ENCODE measurements around the gene TIPARP. TPM values are rescaled to one million over a fixed set of nuclear protein-coding genes. Genes with fewer than 3 reads are reported as not detected.

Gene TIPARP
- polyA plus RNA-seq, 1 of the 3 experiments (the other 2 are of a cell fraction) = 6.2 TPM

GRCh38 chr3:156657440-156657839 is 16.9 kb upstream of the TIPARP start:
- Histone ChIP-seq H4K20me1 (ENCODE audit: insufficient read depth) (no peaks in the 10 kb centered on the region), H2AFZ (ENCODE audit: low read depth) (no peak overlapping the region), H3K36me3 (replicated peaks in 1 of 2; ENCODE audit: control insufficient read depth in 1 of 2, insufficient read depth in 2 of 2, low read length in 1 of 2) (no peaks in the 10 kb centered on the region), H3K4me2 (no peak overlapping the region), H3K9me2 (no peaks in the 10 kb centered on the region), H3K9me3 (no peaks in the 10 kb centered on the region), H3K27ac (ENCODE audit: low read depth in 2 of 2, low read length in 1 of 2) (no peak overlapping the region), H3K27me3 (ENCODE audit: insufficient read depth) (no peaks in the 10 kb centered on the region), H3K4me3 (ENCODE audit: low read depth in 2 of 2, low read length in 1 of 2) (no peak overlapping the region), H3K9ac (no peak overlapping the region), H3F3A (replicated peaks; ENCODE audit: insufficient read depth) (no peaks in the 10 kb centered on the region), H3K4me1 (ENCODE audit: control insufficient read depth in 1 of 2, insufficient read depth in 2 of 2, low read depth in 1 of 2, low read length in 1 of 2) (no peaks in the 10 kb centered on the region), H3K79me2 (ENCODE audit: insufficient read depth) (no peaks in the 10 kb centered on the region)
- CTCF ChIA-PET = interaction anchor here (1.1 kb wide), 1 partner anchor 14 kb away, joined by 3 read pairs; no protein-coding TSS in a partner anchor
- no peak for TF ChIP-seq TAF1 (IDR thresholded peaks at IDR 0.05; ENCODE audit: borderline replicate concordance, low read depth, low read length)
- TF ChIP-seq MAX (IDR thresholded peaks at IDR 0.05; ENCODE audit: low read depth) = no peak
- no peak for TF ChIP-seq RCOR1 (IDR thresholded peaks at IDR 0.05; ENCODE audit: low read length)
- no peak for DNase-seq
- 73% methylated on average over 2 of the region's 2 CpGs for WGBS (ENCODE audit: low lambda C conversion rate)
- POLR2A ChIA-PET = no interaction called here

- Histone ChIP-seq H4K20me1 (ENCODE audit: insufficient read depth) (no peaks in the 10 kb centered on the region), H3K4me2 (no peak overlapping the region), H3K9ac (no peak overlapping the region), H3K79me2 (ENCODE audit: insufficient read depth) (no peaks in the 10 kb centered on the region), H2AFZ (ENCODE audit: low read depth) (no peak overlapping the region), H3K27me3 (ENCODE audit: insufficient read depth) (no peaks in the 10 kb centered on the region), H3K36me3 (replicated peaks in 1 of 2; ENCODE audit: control insufficient read depth in 1 of 2, insufficient read depth in 2 of 2, low read length in 1 of 2) (no peaks in the 10 kb centered on the region), H3K9me3 (no peaks in the 10 kb centered on the region), H3K4me1 (ENCODE audit: control insufficient read depth in 1 of 2, insufficient read depth in 2 of 2, low read depth in 1 of 2, low read length in 1 of 2) (no peaks in the 10 kb centered on the region), H3K4me3 (ENCODE audit: low read depth in 2 of 2, low read length in 1 of 2) (no peak overlapping the region), H3K9me2 (no peaks in the 10 kb centered on the region), H3F3A (replicated peaks; ENCODE audit: insufficient read depth) (no peaks in the 10 kb centered on the region), H3K27ac (ENCODE audit: low read depth in 2 of 2, low read length in 1 of 2) (no peak overlapping the region)
- DNase-seq = no peak
- TF ChIP-seq YY1 (IDR thresholded peaks at IDR 0.05; ENCODE audit: low read depth) = no peak
- no peak for TF ChIP-seq RCOR1 (IDR thresholded peaks at IDR 0.05; ENCODE audit: low read length)
- TF ChIP-seq USF2 (IDR thresholded peaks at IDR 0.05; ENCODE audit: borderline replicate concordance, low read depth, low read length) = no peak
- no peak for TF ChIP-seq POLR2AphosphoS5 (IDR thresholded peaks at IDR 0.05; ENCODE audit: low read depth, low read length)
- no peak for TF ChIP-seq SIN3A (IDR thresholded peaks at IDR 0.05; ENCODE audit: borderline replicate concordance, low read depth, low read length)
- no peak for TF ChIP-seq MXI1 (IDR thresholded peaks at IDR 0.05; ENCODE audit: low read depth, low read length)
- no peak for TF ChIP-seq CHD2 (IDR thresholded peaks at IDR 0.05; ENCODE audit: low read length, partially characterized antibody)
- TF ChIP-seq JUND (IDR thresholded peaks at IDR 0.05) = no peak
- TF ChIP-seq IRF3 (IDR thresholded peaks at IDR 0.05; ENCODE audit: low read depth, low read length) = no peak
- no peak for TF ChIP-seq ELF1 (IDR thresholded peaks at IDR 0.05)
- no peak for TF ChIP-seq RAD21 (IDR thresholded peaks at IDR 0.05; ENCODE audit: low read length)
- no peak for TF ChIP-seq MAX (IDR thresholded peaks at IDR 0.05; ENCODE audit: low read depth)
- TF ChIP-seq SMC3 (IDR thresholded peaks at IDR 0.05; ENCODE audit: low read depth, low read length) = no peak
- no peak for TF ChIP-seq TEAD4 (IDR thresholded peaks at IDR 0.05; ENCODE audit: borderline replicate concordance, insufficient read depth)
- TF ChIP-seq FOSL2 (IDR thresholded peaks at IDR 0.05; ENCODE audit: borderline replicate concordance, low read depth) = no peak
- TF ChIP-seq TAF1 (IDR thresholded peaks at IDR 0.05; ENCODE audit: borderline replicate concordance, low read depth, low read length) = no peak
- TF ChIP-seq USF1 (IDR thresholded peaks at IDR 0.05; ENCODE audit: borderline replicate concordance, low read depth) = no peak
- no peak for TF ChIP-seq MEF2A (IDR thresholded peaks at IDR 0.05; ENCODE audit: borderline replicate concordance, low read depth)
- no peak for TF ChIP-seq EP300 (IDR thresholded peaks at IDR 0.05; ENCODE audit: borderline replicate concordance in 1 of 2, low read depth in 1 of 2, low read length in 1 of 2)
- ChIA-PET CTCF (no interaction called here), POLR2A (no interaction called here)
- 74% methylated on average over 4 of the region's 4 CpGs for WGBS (ENCODE audit: low lambda C conversion rate)
These were observed 16.3 kb upstream of the TIPARP start for GRCh38 chr3:156657862-156658731.

All from SK-N-SH (cell line).